Activated CD8-positive, alpha-beta memory T cell treated with anti-CD3 and anti-CD28 coated beads, Interleukin-2, amount 50 U/mL, for 4 hours (primary cell): Measurements from ENCODE around the gene CDIP1.

Source experiments
- DNase-seq: peaks from one replicate; pipeline ENCODE4 v3.0.0-alpha.2; 2020

Gene CDIP1

DNA sequence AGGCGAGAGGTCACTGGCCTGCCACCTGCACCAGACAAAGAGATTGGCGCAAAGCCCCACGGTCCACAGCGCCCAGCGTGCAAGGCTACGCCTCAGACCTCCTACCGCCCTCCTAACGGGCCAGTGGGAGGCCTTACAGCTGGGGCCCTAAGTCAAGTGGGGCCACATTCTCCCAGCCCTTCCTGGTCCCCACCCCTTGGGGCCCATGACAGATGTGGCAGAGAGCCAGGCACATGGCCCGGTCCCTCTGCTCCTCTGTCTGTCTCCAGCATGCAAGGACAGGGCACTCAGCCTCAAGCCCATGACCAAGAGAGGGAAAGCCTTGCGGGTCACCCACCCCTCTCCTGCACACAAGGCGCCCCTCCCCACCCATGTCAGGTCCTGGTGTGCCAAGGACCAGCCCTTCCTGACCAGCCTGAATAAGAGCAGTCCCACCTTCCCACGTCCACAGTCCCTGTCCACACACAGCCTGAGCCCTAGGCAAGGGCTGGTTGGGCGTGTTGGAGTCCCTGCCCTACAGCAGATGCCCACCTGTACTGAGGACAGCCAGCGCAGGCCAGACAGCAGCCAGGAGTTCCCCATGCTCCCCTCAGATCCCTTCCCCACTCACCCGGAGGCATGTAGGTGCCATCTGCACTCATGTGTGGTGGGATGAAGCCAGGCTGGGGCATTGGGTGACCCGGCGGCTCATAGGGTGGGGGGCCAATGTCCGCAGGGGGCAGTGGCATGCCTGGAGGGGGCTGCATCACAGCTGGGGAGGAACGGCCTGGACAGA is 25.3 kb downstream of the CDIP1 start:
- no peak for DNase-seq

DNA sequence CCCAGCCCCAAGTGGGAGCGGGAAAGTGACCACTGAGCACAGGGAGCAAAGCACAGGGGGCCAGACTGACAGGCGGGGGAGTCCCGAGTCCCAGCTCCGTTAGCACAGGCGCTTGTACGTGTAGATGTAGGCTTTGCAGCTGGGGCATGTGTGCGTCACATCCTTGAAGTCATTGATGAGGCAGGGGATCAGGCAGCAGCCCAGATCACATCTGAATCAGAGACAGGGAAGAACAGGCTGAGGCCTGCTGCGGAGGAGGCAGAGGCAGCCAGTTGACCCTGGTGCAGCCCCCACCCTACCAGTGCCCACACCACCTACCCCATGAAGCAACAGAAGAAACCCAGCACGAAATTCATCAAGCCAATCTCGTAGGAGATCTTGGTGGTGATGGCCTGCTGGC is 26.1 kb downstream of the CDIP1 start:
- no peak for DNase-seq

DNA sequence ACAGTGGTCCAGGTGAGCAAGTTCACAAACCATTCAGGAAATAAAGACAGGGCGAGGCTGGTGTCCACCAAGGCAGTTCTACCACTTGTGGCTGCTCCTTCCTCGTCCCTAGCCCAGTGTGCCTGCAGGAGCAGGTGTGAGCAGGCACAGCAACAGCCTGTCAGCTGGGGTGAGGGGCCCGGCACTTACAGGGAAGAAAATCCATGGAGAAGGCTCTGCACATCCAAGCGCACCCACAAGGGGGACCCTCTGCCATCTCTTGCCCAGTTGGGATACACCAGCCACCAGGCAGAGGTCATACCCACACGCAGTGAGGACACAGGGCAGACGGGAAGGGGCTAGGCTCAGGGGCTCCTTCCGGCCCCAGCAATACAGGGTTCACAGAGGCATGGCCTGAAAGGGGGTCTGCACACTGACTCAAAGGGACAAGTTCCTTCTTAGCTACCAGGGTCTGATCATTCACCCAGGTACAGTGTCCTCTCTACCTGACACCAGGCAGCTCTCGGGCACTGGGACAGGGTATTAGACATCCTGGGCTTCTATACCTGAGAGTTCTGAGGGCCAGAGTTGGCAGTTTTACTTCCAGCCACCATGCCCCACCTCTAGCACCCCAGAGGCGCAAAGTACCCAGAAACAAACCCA is 27.0 kb downstream of the CDIP1 start:
- DNase-seq, result no peak

DNA sequence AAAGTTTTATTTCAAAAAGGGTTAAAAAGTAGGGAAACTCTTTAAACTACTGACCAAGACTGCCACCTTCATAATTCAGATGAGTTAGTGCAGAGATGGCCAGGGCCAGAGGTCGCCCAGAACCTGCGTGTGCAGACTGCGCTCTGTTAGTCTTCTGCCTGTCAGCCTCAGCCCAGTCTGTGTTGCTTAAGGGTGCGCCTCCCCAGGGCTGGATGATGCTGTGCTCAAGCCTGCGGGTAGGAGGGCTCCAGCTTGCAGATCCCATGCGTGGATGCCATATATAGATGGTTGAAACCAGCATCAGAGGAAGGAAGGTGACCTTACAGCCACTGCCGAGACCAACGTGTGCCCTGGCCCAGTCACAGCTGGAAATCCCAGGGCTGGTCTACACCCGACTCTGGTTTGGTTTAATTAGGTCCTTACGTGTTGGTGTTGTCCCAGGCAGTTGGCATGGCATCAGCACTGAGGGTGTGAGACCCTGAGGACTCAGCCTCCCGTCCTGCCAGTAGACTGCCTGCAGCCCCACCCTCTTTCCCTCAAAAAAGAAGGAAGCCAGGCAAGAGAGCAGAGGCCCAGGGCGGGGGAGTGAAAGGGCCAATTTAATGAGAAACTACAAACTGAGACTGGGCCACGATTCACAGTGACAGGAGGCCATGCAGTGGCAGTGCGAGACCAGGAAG is 27.7 kb downstream of the CDIP1 start:
- DNase-seq, result no peak

DNA sequence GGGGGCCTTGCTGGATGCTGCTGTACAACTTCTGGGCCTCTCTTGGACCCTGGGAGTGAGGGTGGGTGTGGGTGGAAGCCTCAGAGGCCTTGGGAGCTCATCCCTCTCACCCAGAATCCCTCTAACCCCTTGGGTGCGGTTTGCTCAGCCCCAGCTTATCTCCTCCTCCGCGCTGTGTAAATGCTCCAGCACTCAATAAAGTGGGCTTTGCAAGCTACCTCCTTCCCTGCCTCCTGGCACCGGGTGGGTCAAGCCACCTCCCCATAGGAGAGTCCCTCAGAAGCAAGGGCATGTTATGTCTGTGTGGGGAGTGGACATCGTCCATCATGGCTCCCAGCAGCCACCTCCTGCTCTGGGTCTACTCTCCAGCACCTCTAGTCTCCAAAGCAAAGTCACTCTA is 28.4 kb downstream of the CDIP1 start:
- no peak for DNase-seq

DNA sequence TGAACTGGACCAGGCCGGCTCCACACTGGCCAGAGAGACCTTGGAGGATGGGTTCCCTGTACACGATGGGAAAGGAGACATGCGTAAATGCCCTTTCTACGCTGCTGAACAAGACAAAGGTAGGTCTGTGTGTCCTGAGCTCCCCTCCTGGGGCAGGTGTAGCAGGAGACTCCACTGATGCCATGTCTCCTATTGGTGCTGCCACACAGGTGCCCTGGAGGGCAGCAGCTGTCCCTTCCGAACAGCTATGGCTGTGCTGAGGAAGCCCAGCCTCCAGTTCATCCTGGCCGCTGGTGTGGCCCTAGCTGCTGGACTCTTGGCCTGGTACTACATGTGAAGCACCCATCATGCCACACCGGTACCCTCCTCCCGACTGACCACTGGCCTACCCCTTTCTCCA is 29.2 kb downstream of the CDIP1 start:
- DNase-seq, result no peak

DNA sequence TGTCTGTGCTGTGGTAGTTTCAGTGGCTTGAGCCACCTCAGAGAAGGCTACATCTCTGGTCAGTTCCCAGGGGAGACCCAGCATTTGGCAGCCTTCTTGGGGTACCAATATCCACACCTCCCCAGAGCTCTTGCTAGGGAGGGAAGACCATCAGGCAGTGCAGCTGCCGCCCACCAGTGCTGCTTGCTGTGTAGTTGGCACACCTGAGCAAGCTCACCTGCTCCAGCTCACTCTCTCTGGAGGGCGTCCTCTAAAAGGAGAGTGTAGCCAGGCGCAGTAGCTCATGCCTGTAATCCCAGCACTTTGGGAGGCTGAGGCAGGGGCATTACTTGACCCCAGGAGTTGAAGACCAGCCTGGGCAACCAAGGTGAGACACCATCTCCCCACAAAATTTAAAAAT is 29.8 kb downstream of the CDIP1 start:
- no peak for DNase-seq

DNA sequence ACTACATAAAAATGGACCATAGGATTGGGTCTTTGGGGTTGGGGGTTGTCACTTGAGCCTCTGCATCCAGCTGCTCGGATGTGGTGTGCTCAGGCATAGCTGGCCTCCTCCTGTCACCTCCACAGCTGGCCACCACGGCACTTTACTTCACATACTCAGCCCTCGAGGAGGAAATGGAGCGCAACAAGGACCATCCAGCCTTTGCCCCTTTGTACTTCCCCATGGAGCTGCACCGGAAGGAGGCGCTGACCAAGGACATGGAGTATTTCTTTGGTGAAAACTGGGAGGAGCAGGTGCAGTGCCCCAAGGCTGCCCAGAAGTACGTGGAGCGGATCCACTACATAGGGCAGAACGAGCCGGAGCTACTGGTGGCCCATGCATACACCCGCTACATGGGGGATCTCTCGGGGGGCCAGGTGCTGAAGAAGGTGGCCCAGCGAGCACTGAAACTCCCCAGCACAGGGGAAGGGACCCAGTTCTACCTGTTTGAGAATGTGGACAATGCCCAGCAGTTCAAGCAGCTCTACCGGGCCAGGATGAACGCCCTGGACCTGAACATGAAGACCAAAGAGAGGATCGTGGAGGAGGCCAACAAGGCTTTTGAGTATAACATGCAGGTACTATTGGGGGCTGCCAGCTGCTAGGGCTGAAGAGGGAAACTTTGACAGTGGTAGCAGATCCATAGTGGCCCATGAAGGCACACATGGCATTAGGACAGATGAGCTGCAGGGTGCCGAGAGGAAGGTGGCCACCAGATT is 30.8 kb downstream of the CDIP1 start:
- DNase-seq, result no peak

DNA sequence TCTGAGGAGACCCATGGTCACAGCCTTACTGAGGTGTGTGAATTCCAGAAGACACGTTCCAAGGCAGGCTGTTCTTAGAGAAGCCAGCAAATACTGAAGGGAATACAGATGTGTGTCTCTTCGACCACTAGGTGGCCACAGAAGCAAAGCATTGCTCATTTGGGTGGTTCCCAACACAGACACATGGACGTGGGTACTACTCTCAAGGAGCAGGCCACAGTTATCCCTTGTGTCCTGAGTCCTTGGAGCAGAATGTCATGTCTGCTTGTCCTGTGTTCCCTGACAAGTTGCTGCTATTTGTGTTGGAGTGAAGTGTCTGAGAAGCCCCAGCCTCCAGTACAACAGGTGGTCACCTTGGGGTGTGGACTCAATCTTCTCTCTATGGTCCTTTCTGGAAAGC is 32.1 kb downstream of the CDIP1 start:
- DNase-seq, result peak; percentile 50

DNA sequence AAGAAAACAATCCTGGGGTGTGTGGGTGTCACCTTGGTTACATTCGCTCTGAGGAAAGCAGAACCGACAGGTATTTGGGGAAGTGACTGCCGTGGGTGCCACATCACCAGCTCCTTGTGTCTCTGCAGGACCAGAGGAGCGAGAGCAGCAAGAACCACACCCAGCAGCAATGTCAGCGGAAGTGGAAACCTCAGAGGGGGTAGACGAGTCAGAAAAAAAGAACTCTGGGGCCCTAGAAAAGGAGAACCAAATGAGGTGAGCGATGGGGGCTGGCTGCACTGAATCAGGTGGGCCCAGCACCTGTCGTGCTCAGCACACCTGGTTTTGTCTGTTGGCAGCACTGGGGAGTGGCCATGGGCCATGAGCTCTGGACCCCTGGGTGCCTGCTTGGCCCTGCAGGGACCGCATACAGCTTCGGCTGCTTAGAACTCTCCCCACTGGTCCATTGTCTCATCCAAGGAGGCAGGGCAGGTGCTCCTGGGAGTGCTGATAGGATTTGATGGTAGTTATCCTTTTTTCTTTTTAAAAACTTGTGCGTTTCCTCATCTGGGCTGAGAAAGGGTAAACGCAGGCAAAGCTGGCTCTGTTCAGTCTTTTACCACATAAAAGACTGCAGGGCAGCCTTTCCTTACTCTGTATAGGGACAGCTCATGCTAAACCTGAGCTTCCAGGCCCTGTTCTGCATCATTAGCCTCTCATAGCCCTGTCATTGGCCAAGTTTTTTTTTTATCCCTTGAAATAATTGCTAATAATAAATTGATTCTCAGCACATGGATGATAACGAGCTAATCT is 33.0 kb downstream of the CDIP1 start:
- DNase-seq, result peak; percentile 72

DNA sequence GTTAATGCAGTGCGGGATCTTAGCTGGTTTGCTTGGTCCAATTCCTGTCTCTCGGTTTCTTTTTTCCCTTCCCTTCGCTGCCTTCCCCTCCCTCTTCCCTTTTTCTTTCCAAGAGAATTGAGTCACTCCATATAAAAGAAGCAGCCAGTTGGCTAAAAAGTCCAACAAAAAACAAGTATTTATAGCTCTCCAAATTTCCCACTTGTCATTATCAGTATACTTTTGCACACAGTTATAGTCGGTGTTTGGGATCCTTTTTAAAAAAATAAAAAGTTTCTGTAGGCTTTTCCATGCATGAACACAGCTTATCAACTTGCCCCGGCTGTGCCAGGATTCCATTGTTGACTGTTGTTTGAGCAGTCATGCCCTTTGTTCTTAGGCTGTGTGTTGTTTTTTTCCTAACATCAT is 37.5 kb downstream of the CDIP1 start:
- no peak for DNase-seq

DNA sequence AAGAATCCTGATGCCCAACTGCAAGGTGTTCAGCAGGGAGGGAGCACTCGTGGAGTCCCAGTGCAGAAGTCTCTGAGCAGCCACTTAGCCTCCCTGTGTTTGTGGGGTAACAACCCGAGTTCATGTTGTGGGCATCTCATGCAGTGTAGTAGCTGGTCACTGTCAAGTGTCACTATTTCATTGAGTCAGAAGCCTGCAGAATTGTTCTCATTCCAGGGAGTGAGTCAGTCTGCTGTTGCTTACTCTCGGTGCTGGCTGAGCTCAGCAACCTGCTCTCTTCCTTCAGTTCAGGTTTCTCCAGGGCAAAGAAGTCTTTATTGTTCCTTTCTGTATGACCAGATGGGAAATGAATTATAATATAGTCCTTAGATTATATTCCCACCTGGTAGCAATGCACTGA is 38.3 kb downstream of the CDIP1 start:
- DNase-seq, result no peak

DNA sequence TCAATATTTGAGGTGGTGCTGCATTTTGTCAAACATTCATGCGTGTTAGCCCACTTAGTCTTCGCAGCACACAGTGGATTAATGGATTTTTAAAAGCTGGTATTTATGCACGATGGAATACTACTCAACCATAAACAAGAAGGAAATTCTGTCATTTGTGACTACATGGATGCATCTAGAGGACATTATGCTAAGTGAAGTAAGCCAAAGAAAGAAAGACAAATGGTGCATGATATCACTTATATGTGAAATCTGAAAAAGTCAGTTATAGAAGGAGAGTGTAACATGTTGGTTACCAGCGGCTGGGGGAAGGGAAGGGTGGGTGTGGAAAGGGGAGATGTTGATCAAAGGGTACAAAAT is 39.4 kb downstream of the CDIP1 start:
- no peak for DNase-seq

DNA sequence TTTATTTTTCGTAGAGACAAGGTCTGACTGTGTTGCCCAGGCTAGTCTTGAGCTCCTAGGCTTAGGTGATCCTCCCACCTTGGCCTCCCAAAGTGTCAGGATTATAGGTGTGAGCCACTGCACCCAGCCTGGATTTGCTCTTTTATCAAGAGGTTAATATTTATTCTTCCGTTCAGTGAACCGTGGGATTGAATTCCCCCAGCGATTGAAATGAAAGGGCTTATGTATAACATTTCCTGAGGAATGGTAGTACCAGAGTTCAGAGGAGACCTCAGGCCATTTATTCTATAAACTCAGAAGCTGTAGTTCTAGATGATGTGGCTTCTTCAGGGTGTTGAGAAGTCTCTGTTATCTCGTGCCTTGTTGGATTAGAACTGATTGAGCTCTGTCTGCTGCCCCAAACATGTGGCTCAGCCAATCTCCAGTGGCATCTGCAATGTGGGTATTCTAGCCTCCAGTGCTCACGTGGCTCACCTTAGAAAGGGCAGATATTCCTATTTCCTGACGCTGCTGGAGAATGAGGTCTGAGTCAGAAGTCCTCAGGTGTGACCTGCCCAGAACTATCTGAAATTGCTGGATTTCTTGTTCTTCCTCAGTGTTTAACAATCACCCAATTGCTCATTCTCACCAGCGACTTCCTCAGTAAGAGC is 39.9 kb downstream of the CDIP1 start:
- DNase-seq, result no peak

DNA sequence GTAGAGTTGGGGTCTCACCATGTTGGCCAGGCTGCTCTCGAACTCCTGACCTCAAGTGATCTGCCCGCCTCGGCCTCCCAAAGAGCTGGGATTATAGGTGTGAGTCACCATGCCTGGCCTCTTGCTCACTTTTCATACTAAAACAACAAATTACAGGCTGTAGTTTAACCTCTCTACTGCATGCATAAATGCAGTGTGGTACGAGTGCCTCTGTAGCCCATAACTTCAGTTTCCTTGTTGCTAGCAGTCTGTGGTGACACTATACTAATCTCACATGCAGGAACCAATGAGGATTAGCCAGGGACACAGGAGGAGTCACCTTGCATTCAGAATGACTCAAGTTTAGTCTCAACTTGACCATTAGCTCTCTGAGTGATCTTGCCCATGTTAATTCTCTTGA is 42.3 kb downstream of the CDIP1 start:
- DNase-seq, result no peak

DNA sequence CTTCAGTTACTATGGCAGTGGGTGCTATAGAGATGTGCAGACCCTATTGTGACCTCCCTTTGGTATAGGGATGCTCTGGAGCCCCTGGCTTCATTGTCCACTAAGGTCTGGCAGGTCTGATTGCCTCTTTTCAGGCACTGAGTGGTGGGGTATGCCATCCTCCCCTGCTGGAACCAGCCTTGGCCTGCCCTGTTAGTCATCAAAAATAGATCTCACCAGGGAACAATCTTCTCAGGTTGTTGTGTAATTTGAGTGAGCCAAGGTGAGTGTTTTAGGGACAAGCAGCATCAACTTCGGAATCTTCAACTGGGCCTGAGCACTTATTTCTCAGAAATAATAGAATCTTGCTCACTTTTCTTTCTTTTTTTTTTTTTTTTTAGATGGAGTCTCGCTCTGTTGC is 42.8 kb downstream of the CDIP1 start:
- DNase-seq, result no peak

DNA sequence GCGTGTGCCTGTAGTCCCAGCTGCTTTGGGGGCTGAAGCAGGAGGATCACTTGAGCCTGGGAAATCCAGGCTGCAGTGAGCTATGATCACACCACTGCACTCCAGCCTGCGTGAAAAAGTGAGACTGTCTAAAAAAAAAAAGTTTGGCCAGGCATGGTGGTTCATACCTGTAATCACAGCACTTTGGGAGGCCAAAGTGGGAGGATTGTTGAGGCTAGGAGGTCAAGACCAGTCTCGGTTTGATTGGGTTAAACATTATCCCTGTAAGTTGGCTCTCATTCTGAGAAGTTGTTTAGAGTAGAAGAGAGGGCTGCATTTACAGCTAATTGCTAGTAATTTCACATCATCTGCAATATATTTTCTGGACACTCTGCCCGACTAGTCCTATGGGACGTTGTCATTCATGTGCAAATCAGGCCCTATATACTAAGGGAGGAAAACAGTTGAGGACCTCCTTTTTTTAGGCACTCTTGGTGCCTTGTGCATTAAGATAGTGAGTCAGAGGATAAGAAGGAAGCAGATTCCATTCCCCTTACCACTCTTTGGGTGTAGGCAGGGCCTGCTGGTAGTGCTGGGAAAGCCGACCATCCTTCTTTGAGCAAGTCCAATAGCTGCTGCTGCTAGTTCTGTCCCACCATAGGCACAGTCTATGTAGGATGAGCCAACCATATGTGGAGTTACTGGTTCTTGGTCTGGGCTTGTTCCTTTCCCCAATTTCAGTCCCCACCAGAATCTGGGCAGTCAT is 43.7 kb downstream of the CDIP1 start:
- DNase-seq, result no peak

DNA sequence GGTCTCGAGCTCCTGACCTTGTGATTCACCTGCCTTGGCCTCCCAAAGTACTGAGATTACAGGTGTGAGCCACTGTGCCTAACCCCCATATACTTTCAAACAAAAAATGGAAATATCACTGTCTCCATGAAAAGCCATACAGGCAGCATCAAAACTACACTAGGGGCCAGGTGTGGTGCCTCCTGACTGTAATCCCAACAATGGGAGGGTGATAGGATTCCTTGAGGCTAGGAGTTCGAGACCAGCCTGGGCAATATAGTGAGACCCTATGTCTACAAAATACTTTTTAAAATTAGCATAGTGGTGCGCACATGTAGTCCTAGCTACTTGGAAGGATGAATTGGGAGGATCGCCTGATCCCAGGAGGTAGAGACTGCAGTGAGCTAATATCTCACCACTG is 46.7 kb downstream of the CDIP1 start:
- DNase-seq, result no peak

DNA sequence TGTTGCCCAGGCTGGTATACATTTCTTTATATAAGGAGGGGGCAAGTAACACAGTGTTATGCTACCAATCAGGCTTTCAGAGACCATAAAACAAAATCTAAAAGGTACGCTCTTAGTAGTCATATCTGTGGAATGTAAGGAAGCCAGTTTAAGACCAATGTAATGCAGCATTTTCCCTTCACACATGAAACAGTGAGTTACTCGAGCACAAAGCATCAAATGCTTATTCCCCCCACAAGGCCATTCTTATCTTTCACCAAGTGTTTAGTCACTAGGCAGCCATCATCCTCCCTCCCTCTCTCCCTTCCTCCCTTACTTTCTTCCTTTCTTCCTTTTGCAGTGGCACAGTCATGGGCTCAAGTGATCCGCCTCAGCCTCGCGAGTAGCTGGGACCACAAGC is 49.5 kb downstream of the CDIP1 start:
- no peak for DNase-seq

DNA sequence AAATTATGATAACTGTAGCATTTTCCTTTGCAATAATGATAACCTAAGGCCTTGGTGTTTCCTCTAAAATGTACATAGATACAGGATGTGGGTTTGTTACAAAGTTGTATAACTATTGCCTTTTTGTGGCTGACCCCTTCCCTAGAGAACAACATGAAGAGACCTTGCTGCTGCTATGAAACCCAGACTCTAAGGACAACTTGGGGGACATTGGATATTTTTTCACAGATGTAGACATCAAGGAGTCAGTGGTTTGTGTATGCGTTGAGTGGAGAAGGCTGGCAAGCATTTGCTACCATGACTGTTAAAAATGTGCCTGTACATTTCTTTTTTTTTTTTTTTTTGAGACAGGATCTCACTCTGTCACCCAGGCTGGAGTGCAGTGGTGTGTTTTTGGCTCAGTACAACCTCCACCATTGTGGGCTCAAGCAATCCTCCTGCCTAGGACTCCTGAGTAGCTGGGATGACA is 50.0 kb downstream of the CDIP1 start:
- no peak for DNase-seq

DNA sequence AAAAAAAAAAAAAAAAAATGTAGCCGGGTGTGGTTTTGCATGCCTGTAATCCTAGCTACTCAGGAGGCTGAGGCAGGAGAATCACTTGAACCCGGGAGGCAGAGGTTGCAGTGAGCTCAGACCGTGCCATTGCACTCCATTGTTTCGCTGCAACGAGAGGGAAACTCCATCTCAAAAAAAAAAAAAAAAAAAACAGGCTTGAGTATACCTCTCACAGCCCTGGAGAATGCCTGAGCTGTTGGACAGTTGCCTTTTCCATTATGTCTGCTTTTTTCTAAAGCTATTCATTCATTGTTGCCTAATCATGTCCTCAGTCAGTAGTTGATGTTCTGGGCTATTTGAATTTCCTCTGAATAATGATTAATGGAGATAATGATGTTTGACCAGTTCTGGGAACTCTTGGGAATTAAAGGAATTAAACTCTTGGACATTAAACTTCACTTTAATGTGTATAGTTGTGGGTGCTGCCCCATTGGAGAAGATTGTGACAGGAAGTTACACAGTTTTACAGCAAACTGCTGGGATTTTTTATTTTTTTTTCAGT is 50.5 kb downstream of the CDIP1 start:
- DNase-seq, result no peak
